Activated B cell treated with CpG ODN at 0.5 μM for 24 hours (primary cell): ENCODE results near the gene SLIT2. TPM values are rescaled to one million over a fixed set of nuclear protein-coding genes. Genes with fewer than 3 reads are reported as not detected.

ENCODE experiments used
- ATAC-seq: fragments of 200-7000 bp; cut with Tn5 transposase; one replicate; pipeline ENCODE4 v1.10.0; 2021; ENCODE audit warnings: low read depth, mild to moderate bottlenecking, moderate library complexity
- CTCF ChIA-PET: fragments of 350-600 bp; sonication (Branson Sonifier 250); formaldehyde crosslinking; loops from one replicate; lab custom pipeline; 2021; ENCODE audit warnings: antibody characterized with exemption; lab: Charles Lee
- POLR2A ChIA-PET: fragments of 350-600 bp; sonication (Branson Sonifier 250); formaldehyde crosslinking; loops from one replicate; lab custom pipeline; 2021; ENCODE audit warnings: antibody characterized with exemption; lab: Charles Lee
- DNase-seq: peaks from one replicate; pipeline ENCODE4 v3.0.0; 2022
- H3K27ac Mint-ChIP-seq: one replicate; pipeline ENCODE4 v1.8.0; 2020; ENCODE audit warnings: mixed read lengths
- H3K27me3 Mint-ChIP-seq: one replicate; pipeline ENCODE4 v1.8.0; 2021; ENCODE audit warnings: mixed read lengths
- H3K36me3 Mint-ChIP-seq: one replicate; pipeline ENCODE4 v1.8.0; 2021; ENCODE audit warnings: low read depth, mixed read lengths
- H3K4me1 Mint-ChIP-seq: one replicate; pipeline ENCODE4 v1.8.0; 2021; ENCODE audit warnings: mixed read lengths
- H3K4me3 Mint-ChIP-seq: one replicate; pipeline ENCODE4 v1.8.0; 2020; ENCODE audit warnings: mild to moderate bottlenecking, mixed read lengths
- H3K9me3 Mint-ChIP-seq: one replicate; pipeline ENCODE4 v1.8.0; 2020; ENCODE audit warnings: mixed read lengths
- intact Hi-C: fragments of 100-400 bp; cut with micrococcal nuclease; formaldehyde crosslinking; loops from one replicate; pipeline ENCODE4 v1.15.1; 2024
- total RNA-seq: library from RNA; stranded (reverse); gene quantifications from 2 replicates; pipeline ENCODE4 v1.2.3, GENCODE V29; 2022
- TF ChIP-seq, protein P1 (sequence below): fragments of 200-600 bp; IDR thresholded peaks from one replicate; pipeline ENCODE4 v1.8.0; 2022; ENCODE audit warnings: antibody characterized with exemption, mild to moderate bottlenecking

SLIT2 gene
- total RNA-seq, 1 donor from 2014 or later: 0.18 TPM

DNA sequence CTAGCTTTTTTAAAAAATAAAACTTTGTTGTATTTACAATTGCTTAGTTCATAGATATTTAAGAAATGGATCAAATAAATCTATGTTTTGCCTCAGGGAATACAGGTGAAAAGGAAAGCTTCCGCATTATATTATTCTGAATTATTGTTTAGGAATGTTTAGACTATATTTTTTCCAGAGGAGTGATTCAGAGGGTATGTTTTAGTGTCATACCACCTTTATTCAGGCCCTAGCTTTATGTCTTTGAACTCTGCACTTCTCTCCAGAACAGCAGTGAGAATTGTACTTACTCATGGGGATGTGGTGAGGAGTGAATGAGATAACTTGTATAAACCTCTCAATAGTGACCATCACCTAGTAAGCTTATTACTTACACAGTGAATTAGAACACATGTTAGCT, 14.0 kb downstream of the SLIT2 start:
- ATAC-seq (no peak), DNase-seq (no peak)
- TF ChIP-seq, protein P1, sequence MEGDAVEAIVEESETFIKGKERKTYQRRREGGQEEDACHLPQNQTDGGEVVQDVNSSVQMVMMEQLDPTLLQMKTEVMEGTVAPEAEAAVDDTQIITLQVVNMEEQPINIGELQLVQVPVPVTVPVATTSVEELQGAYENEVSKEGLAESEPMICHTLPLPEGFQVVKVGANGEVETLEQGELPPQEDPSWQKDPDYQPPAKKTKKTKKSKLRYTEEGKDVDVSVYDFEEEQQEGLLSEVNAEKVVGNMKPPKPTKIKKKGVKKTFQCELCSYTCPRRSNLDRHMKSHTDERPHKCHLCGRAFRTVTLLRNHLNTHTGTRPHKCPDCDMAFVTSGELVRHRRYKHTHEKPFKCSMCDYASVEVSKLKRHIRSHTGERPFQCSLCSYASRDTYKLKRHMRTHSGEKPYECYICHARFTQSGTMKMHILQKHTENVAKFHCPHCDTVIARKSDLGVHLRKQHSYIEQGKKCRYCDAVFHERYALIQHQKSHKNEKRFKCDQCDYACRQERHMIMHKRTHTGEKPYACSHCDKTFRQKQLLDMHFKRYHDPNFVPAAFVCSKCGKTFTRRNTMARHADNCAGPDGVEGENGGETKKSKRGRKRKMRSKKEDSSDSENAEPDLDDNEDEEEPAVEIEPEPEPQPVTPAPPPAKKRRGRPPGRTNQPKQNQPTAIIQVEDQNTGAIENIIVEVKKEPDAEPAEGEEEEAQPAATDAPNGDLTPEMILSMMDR: no peak
- no peaks in the 10 kb centered on the region for H3K4me1 Mint-ChIP-seq
- H3K27ac Mint-ChIP-seq: no peak overlapping the region
- H3K4me3 Mint-ChIP-seq: no peak overlapping the region
- intact Hi-C loops: no loop called here
- ChIA-PET CTCF (no interaction called here), POLR2A (interaction anchor here (0.6 kb wide), 1 partner anchor 1794 kb away, joined by 3 read pairs; no protein-coding TSS in a partner anchor)
- H3K9me3 Mint-ChIP-seq: no peaks in the 10 kb centered on the region
- H3K36me3 Mint-ChIP-seq: no peaks in the 10 kb centered on the region
- H3K27me3 Mint-ChIP-seq: peaks cover 2% of the 10 kb centered on the region

DNA sequence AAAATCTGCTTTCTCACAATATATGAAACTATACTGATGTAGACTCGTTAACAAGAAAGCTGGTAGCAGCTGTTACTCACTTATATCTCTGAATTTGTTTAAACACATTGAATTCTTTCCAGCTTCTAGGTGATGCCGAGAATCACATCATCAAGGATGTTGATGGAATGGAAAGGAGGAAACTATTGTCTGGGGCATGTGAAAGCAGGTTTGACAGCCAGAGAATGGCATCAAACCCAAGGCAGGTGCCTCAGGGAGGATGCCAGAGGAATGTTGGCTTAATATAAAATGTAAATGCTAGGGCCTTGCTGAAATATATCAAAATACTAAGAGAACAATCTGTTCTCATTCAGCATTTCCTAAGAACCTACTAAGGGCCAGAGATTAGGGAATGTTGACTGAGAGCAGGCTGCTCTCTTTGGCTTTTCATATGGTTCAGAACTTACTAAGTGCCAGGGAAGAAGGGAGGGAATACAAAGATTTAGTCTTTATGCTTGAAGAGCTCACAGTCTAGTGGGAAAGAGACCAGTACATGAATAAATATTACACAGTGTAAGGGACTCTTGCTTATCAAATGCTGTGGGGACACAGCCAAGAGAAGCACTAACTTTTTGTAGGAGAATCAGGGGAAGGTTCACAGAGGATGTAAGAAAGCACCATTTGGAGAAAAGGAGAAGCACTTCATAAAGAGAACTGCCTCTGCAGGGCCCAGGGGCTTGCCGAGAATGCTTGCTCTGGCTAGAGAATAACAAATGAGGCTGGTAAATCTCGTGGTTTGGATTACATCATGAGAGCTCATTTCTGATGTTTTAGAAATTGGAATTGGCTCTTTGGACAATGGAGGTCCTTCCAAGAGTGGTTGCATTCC, 14.7 kb downstream of the SLIT2 start:
- ChIA-PET CTCF (no interaction called here), POLR2A (no interaction called here)
- H3K4me3 Mint-ChIP-seq: no peak overlapping the region

DNA sequence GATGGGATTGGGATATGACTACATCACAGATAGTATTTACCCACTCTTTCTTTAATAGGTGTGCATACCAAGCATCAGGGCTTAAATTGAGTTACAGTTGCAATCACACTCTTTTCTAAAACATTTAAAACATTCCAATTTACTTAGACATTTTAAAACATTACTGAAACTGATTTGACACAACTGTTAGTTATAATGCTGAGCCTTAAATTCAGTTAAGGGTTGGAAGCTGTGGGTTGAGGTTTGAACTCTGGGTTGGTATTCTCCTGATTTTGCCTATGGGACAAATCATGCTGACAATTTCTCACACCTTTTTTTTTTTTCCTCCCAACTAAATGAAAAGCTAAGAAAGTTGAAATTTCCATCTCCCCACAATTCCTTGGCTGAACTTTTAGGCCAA, 16.3 kb downstream of the SLIT2 start:
- H3K27ac Mint-ChIP-seq: no peak overlapping the region
- CTCF ChIA-PET: no interaction called here
- H3K9me3 Mint-ChIP-seq: no peaks in the 10 kb centered on the region
- ATAC-seq: no peak
- H3K4me1 Mint-ChIP-seq: no peaks in the 10 kb centered on the region
- H3K4me3 Mint-ChIP-seq: no peak overlapping the region
- intact Hi-C loops: no loop called here
- no peaks in the 10 kb centered on the region for H3K27me3 Mint-ChIP-seq
- POLR2A ChIA-PET: no interaction called here
- no peaks in the 10 kb centered on the region for H3K36me3 Mint-ChIP-seq
- TF ChIP-seq, protein P1: no peak
- DNase-seq: no peak

More for the DNA sequence above, 14.7 kb downstream of the SLIT2 start:
- Mint-ChIP-seq H3K27ac (no peak overlapping the region), H3K36me3 (no peaks in the 10 kb centered on the region), H3K4me1 (no peaks in the 10 kb centered on the region), H3K27me3 (no peaks in the 10 kb centered on the region), H3K9me3 (no peaks in the 10 kb centered on the region)
- TF ChIP-seq, protein P1: no peak
- no peak for ATAC-seq
- intact Hi-C loops: no loop called here
- no peak for DNase-seq

DNA sequence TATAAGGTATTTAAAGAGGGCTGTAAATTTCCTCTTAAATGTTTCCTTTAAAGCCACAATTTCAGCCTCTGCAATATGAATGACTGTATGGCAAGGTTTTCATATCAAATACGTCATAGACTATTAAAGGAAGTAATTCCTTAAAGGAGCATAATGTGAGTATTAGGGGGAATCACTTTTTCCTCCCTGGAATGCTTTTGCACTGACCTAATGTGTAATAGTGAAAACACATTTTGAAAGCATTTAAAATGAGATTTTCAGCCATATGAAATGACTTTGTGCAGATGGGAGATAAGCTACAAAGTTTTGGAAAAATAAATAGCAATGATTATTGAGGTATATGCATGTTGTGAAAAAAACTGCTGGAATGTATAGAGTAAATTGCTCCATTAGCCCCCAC, 17.6 kb downstream of the SLIT2 start:
- H3K4me1 Mint-ChIP-seq: no peaks in the 10 kb centered on the region
- POLR2A ChIA-PET: no interaction called here
- no peaks in the 10 kb centered on the region for H3K27me3 Mint-ChIP-seq
- H3K27ac Mint-ChIP-seq: no peak overlapping the region
- CTCF ChIA-PET: no interaction called here
- no peak overlapping the region for H3K4me3 Mint-ChIP-seq
- intact Hi-C loops: no loop called here
- DNase-seq (no peak), ATAC-seq (no peak)
- TF ChIP-seq, protein P1: no peak
- H3K36me3 Mint-ChIP-seq: no peaks in the 10 kb centered on the region
- H3K9me3 Mint-ChIP-seq: no peaks in the 10 kb centered on the region

DNA sequence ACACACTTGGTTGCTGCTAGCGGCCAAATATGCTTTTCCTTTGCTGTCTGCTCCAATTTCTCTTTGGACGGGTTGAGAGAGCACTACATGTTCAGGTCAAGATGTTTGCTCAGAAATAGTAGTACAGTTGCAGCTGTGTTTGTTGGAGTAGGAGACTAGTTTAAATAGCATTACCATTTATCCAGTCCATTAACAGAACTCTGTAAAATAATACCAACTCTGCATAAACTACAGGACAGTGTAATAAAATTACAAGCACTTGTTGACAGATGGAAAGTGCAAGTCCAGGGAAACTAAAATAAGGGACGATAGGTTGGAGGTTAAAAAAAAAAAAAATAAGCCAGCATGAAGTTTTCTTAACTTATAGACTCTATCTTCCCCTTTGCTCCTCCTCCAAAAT, 20.2 kb downstream of the SLIT2 start:
- POLR2A ChIA-PET: no interaction called here
- H3K27ac Mint-ChIP-seq: no peak overlapping the region
- intact Hi-C loops: no loop called here
- no peaks in the 10 kb centered on the region for H3K36me3 Mint-ChIP-seq
- TF ChIP-seq, protein P1: no peak
- H3K4me1 Mint-ChIP-seq: no peaks in the 10 kb centered on the region
- ATAC-seq (no peak), DNase-seq (no peak)
- CTCF ChIA-PET: interaction anchor here (0.7 kb wide), 1 partner anchor 35 kb away, joined by 4 read pairs; no protein-coding TSS in a partner anchor
- H3K27me3 Mint-ChIP-seq: no peaks in the 10 kb centered on the region
- H3K9me3 Mint-ChIP-seq: no peaks in the 10 kb centered on the region
- H3K4me3 Mint-ChIP-seq: no peak overlapping the region
